ENCODE data around the gene UFM1.
"Not testable (repeated sequence)": the region's sequence is repeated elsewhere in the genome, so short reads cannot be mapped to it uniquely, and the experiment has no call there.

UFM1 gene

DNA sequence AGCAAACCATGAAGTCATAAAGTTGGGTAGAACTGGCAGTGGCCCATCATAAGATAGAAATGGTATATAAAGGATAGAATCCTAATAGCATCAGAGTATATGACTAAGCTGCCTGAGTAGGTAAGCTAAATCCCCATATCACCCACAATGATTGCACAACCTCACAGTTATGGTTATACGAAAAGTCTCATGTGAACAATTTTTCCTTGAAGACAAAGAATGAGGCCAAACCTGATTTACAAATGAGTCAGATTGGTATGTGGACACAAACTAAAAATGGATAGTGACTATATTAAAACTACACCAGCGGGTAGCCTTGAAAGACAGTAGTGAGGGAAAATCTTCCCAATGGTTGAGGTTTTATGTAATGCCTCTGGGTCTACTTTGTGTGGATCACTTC lies 40.9 kb upstream of the UFM1 start:
- Histone ChIP-seq H3K27ac (ENCODE audit: low read length) (no peak overlapping the region), H3K36me3 (replicated peaks; ENCODE audit: insufficient read depth, low read length) (no peaks in the 10 kb centered on the region), H3K4me3 (ENCODE audit: low read length) (no peak overlapping the region), H3K79me2 (ENCODE audit: low read length) (no peaks in the 10 kb centered on the region), H3K4me1 (ENCODE audit: low read length) (no peaks in the 10 kb centered on the region), H4K20me1 (ENCODE audit: insufficient read depth, low read length) (no peaks in the 10 kb centered on the region), H3K9ac (ENCODE audit: low read length) (no peak overlapping the region), H2AFZ (ENCODE audit: low read length) (no peak overlapping the region), H3K4me2 (ENCODE audit: low read depth, low read length) (no peak overlapping the region), H3K9me3 (replicated peaks; ENCODE audit: insufficient read depth, low read length) (no peaks in the 10 kb centered on the region), H3F3A (ENCODE audit: insufficient read depth, low read length) (no peaks in the 10 kb centered on the region), H3K9me2 (replicated peaks; ENCODE audit: insufficient read depth, low read length) (no peaks in the 10 kb centered on the region), H3K27me3 (replicated peaks; ENCODE audit: insufficient read depth, low read length) (no peaks in the 10 kb centered on the region)
- no peak for TF ChIP-seq EZH2phosphoT487 (IDR thresholded peaks at IDR 0.05; ENCODE audit: low read length)
- TF ChIP-seq, protein P1, sequence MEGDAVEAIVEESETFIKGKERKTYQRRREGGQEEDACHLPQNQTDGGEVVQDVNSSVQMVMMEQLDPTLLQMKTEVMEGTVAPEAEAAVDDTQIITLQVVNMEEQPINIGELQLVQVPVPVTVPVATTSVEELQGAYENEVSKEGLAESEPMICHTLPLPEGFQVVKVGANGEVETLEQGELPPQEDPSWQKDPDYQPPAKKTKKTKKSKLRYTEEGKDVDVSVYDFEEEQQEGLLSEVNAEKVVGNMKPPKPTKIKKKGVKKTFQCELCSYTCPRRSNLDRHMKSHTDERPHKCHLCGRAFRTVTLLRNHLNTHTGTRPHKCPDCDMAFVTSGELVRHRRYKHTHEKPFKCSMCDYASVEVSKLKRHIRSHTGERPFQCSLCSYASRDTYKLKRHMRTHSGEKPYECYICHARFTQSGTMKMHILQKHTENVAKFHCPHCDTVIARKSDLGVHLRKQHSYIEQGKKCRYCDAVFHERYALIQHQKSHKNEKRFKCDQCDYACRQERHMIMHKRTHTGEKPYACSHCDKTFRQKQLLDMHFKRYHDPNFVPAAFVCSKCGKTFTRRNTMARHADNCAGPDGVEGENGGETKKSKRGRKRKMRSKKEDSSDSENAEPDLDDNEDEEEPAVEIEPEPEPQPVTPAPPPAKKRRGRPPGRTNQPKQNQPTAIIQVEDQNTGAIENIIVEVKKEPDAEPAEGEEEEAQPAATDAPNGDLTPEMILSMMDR (IDR thresholded peaks at IDR 0.05; ENCODE audit: low read length) = no peak
- no peak for TF ChIP-seq EZH2 (optimal IDR thresholded peaks at IDR 0.05; ENCODE audit: low read depth, low read length)
- no peak for DNase-seq

DNA sequence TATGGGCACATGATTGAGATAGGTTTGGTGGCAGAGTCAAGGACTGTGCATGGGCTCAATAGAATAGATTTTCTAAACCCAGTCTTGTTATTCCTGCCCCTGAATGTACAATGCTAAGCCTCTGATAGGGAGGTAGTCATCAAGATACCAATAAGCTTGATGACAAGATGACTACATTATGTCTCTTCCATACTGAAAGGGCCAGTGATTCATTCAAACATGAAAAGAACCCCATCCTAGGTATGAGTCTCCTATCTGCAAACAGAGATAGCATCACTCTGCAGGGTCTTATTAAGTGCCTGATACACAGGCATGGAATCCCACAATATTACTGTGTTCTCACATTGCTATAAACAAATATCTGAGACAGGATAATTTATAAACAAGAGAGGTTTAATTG lies 40.3 kb upstream of the UFM1 start:
- Histone ChIP-seq H3K9me3 (replicated peaks; ENCODE audit: insufficient read depth, low read length) (no peaks in the 10 kb centered on the region), H2AFZ (ENCODE audit: low read length) (no peak overlapping the region), H3F3A (ENCODE audit: insufficient read depth, low read length) (no peaks in the 10 kb centered on the region), H3K79me2 (ENCODE audit: low read length) (no peaks in the 10 kb centered on the region), H3K4me2 (ENCODE audit: low read depth, low read length) (no peak overlapping the region), H3K27ac (ENCODE audit: low read length) (no peak overlapping the region), H3K9ac (ENCODE audit: low read length) (no peak overlapping the region), H3K36me3 (replicated peaks; ENCODE audit: insufficient read depth, low read length) (no peaks in the 10 kb centered on the region), H3K4me1 (ENCODE audit: low read length) (no peaks in the 10 kb centered on the region), H3K27me3 (replicated peaks; ENCODE audit: insufficient read depth, low read length) (no peaks in the 10 kb centered on the region), H3K4me3 (ENCODE audit: low read length) (no peak overlapping the region), H4K20me1 (ENCODE audit: insufficient read depth, low read length) (no peaks in the 10 kb centered on the region), H3K9me2 (replicated peaks; ENCODE audit: insufficient read depth, low read length) (no peaks in the 10 kb centered on the region)
- TF ChIP-seq, protein P1 (IDR thresholded peaks at IDR 0.05; ENCODE audit: low read length) = no peak
- TF ChIP-seq EZH2phosphoT487 (IDR thresholded peaks at IDR 0.05; ENCODE audit: low read length) = no peak
- no peak for TF ChIP-seq EZH2 (optimal IDR thresholded peaks at IDR 0.05; ENCODE audit: low read depth, low read length)
- no peak for DNase-seq

DNA sequence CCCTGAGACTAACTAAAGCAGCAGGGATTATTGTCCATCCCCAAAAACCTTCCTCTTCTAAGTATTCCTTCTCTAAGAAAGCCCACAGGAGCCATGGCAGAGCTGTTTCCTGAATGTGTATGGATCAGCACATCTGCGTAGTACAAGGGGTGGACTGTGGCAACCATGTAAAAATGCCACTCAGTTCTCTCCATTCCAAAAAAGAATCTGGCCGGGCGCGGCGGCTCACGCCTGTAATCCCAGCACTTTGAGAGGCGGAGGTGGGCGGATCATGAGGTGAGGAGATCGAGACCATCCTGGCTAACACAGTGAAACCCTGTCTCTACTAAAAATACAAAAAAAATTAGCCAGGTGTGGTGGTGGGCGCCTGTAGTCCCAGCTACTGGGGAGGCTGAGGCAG lies 38.5 kb upstream of the UFM1 start:
- H3K79me2 ChIP-seq (ENCODE audit: low read length) = not testable (repeated sequence)

DNA sequence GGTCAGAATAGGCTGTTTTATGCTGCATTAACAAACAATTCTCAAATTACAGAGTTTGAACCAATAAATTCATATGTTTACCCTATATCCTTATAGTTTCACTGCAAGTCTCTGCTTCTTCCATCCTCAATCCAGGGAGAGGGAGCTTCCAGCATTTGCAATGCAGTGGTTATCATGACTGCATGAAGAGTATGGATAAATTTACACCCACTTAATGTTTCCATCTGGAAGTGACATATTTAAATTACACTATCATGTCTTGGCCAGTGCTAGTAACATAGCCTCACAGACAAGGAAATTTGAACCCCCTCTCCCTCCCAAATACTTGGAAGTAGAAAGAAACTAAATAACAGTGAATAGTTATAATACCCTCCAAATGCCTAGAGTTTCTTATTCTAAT lies 33.5 kb upstream of the UFM1 start:
- no peaks in the 10 kb centered on the region for H3K4me1 ChIP-seq (ENCODE audit: low read length)
- H3K4me3 ChIP-seq (ENCODE audit: low read length) = no peak overlapping the region
- no peaks in the 10 kb centered on the region for H4K20me1 ChIP-seq (ENCODE audit: insufficient read depth, low read length)
- H2AFZ ChIP-seq (ENCODE audit: low read length) = no peak overlapping the region
- H3K36me3 ChIP-seq (replicated peaks; ENCODE audit: insufficient read depth, low read length) = no peaks in the 10 kb centered on the region
- no peaks in the 10 kb centered on the region for H3K27me3 ChIP-seq (replicated peaks; ENCODE audit: insufficient read depth, low read length)
- no peak overlapping the region for H3K27ac ChIP-seq (ENCODE audit: low read length)
- H3K9ac ChIP-seq (ENCODE audit: low read length) = no peak overlapping the region
- no peak for DNase-seq
- H3K79me2 ChIP-seq (ENCODE audit: low read length) = no peaks in the 10 kb centered on the region
- H3K9me2 ChIP-seq (replicated peaks; ENCODE audit: insufficient read depth, low read length) = no peaks in the 10 kb centered on the region
- TF ChIP-seq EZH2phosphoT487 (IDR thresholded peaks at IDR 0.05; ENCODE audit: low read length) (no peak), EZH2 (optimal IDR thresholded peaks at IDR 0.05; ENCODE audit: low read depth, low read length) (no peak)
- TF ChIP-seq, protein P1 (IDR thresholded peaks at IDR 0.05; ENCODE audit: low read length) = no peak
- H3F3A ChIP-seq (ENCODE audit: insufficient read depth, low read length) = no peaks in the 10 kb centered on the region
- H3K4me2 ChIP-seq (ENCODE audit: low read depth, low read length) = no peak overlapping the region
- no peaks in the 10 kb centered on the region for H3K9me3 ChIP-seq (replicated peaks; ENCODE audit: insufficient read depth, low read length)

More for the DNA sequence above, 38.5 kb upstream of the UFM1 start:
- not testable (repeated sequence) for H3K27ac ChIP-seq (ENCODE audit: low read length); H3K4me2 ChIP-seq (ENCODE audit: low read depth, low read length); H3K9me2 ChIP-seq (replicated peaks; ENCODE audit: insufficient read depth, low read length); H3K4me3 ChIP-seq (ENCODE audit: low read length); H3K36me3 ChIP-seq (replicated peaks; ENCODE audit: insufficient read depth, low read length); H4K20me1 ChIP-seq (ENCODE audit: insufficient read depth, low read length); DNase-seq; H3F3A ChIP-seq (ENCODE audit: insufficient read depth, low read length); H3K9ac ChIP-seq (ENCODE audit: low read length); H3K9me3 ChIP-seq (replicated peaks; ENCODE audit: insufficient read depth, low read length); H2AFZ ChIP-seq (ENCODE audit: low read length); H3K27me3 ChIP-seq (replicated peaks; ENCODE audit: insufficient read depth, low read length); H3K4me1 ChIP-seq (ENCODE audit: low read length)
